Osteoblast (primary cell): Measurements from ENCODE around the gene SIAH1. TPM values are rescaled to one million over a fixed set of nuclear protein-coding genes. Genes with fewer than 3 reads are reported as not detected.

Source experiments
- DNase-seq: peaks from one replicate; pipeline ENCODE4 v3.0.0; 2011; ENCODE audit warnings: low spot score, mixed read lengths; ENCODE audit not compliant: insufficient read length; ENCODE audit errors: missing footprints
- H2AFZ ChIP-seq: 2 replicates; pipeline ENCODE4 v1.6.0; 2011; ENCODE audit warnings: mild to moderate bottlenecking, low read length
- H3K27ac ChIP-seq: 2 replicates; pipeline ENCODE4 v1.5.1; 2011; ENCODE audit warnings: mild to moderate bottlenecking, low read depth, low read length, moderate library complexity
- H3K27me3 ChIP-seq: 2 replicates; pipeline ENCODE4 v1.6.0; 2012; ENCODE audit warnings: mild to moderate bottlenecking, control low read depth, inconsistent platforms, low read length, moderate library complexity; ENCODE audit not compliant: insufficient read depth
- H3K36me3 ChIP-seq: 2 replicates; pipeline ENCODE4 v1.5.1; 2011; ENCODE audit warnings: mild to moderate bottlenecking, low read length, control low read depth, moderate library complexity; ENCODE audit not compliant: insufficient read depth
- H3K4me1 ChIP-seq: 2 replicates; pipeline ENCODE4 v1.5.1; 2011; ENCODE audit warnings: mild to moderate bottlenecking, low read length, control low read depth, moderate library complexity; ENCODE audit not compliant: insufficient read depth
- H3K4me2 ChIP-seq: 2 replicates; pipeline ENCODE4 v1.6.0; 2011; ENCODE audit warnings: mild to moderate bottlenecking, low read length; ENCODE audit not compliant: insufficient read depth
- H3K4me3 ChIP-seq: fragments of 200-600 bp; sonication (generic); 3 replicates; pipeline ENCODE4 v1.5.1; 2012; ENCODE audit warnings: mild to moderate bottlenecking, low read length, inconsistent platforms; ENCODE audit not compliant: insufficient read depth
- H3K79me2 ChIP-seq: 2 replicates; pipeline ENCODE4 v1.6.0; 2012; ENCODE audit warnings: mild to moderate bottlenecking, low read length, control low read depth, inconsistent platforms; ENCODE audit not compliant: insufficient read depth
- H3K9me3 ChIP-seq: 2 replicates; pipeline ENCODE4 v1.5.1; 2011; ENCODE audit warnings: low read depth, low read length, control low read depth
- H4K20me1 ChIP-seq: 2 replicates; pipeline ENCODE4 v1.6.0; 2012; ENCODE audit warnings: mild to moderate bottlenecking, low read length, control low read depth; ENCODE audit not compliant: insufficient read depth
- CTCF ChIP-seq: IDR thresholded peaks from 2 replicates; pipeline ENCODE4 v1.5.1; 2011; ENCODE audit warnings: mild to moderate bottlenecking, low read depth, low read length, moderate library complexity; ENCODE audit errors: extremely low read depth
- small RNA-seq: library from RNA; depleted of rRNA; stranded (forward); fragments of <200 nt; gene quantifications from one replicate; pipeline ENCODE3, GENCODE V24; 2012
- total RNA-seq: library from RNA; depleted of rRNA; stranded (reverse); fragments of >200 nt; gene quantifications from 2 replicates; pipeline ENCODE4 v1.2.3, GENCODE V29; 2012

SIAH1 gene
- total RNA-seq, 1 donor: 43.1 TPM

- peaks cover 3% of the 10 kb centered on the region for H3K36me3 ChIP-seq
Observed at GRCh38 chr16:48310908-48311641, 74.1 kb downstream of the SIAH1 start.

More at GRCh38 chr16:48310908-48311641, 74.1 kb downstream of the SIAH1 start:
- Histone ChIP-seq H3K9me3 (no peaks in the 10 kb centered on the region), H3K4me1 (no peaks in the 10 kb centered on the region), H3K79me2 (peaks cover 21% of the 10 kb centered on the region), H3K27me3 (no peaks in the 10 kb centered on the region), H2AFZ (no peak overlapping the region), H3K4me2 (no peak overlapping the region), H4K20me1 (peaks cover 5% of the 10 kb centered on the region), H3K4me3 (no peak overlapping the region), H3K27ac (no peak overlapping the region)
- no peak for DNase-seq
- no peak for TF ChIP-seq CTCF

Small RNA genes within 50 kb of the gene (small RNA-seq; reads per million reads assigned to genes)
- not detected for gene RF00017

Other genes with a start within 250 kb of the SIAH1 start
- not detected in 2 replicates for gene ABCC12, start 229.4 kb downstream of the SIAH1 start, total RNA-seq
- 54.5 and 56.8 TPM in 2 replicates for gene LONP2, start 141.1 kb downstream of the SIAH1 start, total RNA-seq
- gene ABCC11, start 137.9 kb downstream of the SIAH1 start, total RNA-seq: under 0.01 and 0.29 TPM in 2 replicates
- 29.0 and 33.3 TPM in 2 replicates for gene N4BP1, start 224.8 kb upstream of the SIAH1 start, total RNA-seq